GM12872 (cell line): ENCODE measurements around the gene PRXL2A.

Source experiments
- TF ChIP-seq, protein P1 (sequence below): IDR thresholded peaks from 3 replicates; pipeline ENCODE4 v1.5.1; 2011; ENCODE audit warnings: low read depth, mild to moderate bottlenecking, low read length, moderate library complexity; ENCODE audit not compliant: insufficient read depth

The PRXL2A gene

GRCh38 chr10:80408242-80409101 is at the start of gene PRXL2A:
TSS of gene PRXL2A (plus strand) at chr10:80408551. CDS start at chr10:80420468, 11,917 bp downstream.
- TF ChIP-seq, protein P1, sequence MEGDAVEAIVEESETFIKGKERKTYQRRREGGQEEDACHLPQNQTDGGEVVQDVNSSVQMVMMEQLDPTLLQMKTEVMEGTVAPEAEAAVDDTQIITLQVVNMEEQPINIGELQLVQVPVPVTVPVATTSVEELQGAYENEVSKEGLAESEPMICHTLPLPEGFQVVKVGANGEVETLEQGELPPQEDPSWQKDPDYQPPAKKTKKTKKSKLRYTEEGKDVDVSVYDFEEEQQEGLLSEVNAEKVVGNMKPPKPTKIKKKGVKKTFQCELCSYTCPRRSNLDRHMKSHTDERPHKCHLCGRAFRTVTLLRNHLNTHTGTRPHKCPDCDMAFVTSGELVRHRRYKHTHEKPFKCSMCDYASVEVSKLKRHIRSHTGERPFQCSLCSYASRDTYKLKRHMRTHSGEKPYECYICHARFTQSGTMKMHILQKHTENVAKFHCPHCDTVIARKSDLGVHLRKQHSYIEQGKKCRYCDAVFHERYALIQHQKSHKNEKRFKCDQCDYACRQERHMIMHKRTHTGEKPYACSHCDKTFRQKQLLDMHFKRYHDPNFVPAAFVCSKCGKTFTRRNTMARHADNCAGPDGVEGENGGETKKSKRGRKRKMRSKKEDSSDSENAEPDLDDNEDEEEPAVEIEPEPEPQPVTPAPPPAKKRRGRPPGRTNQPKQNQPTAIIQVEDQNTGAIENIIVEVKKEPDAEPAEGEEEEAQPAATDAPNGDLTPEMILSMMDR = no peak

DNA sequence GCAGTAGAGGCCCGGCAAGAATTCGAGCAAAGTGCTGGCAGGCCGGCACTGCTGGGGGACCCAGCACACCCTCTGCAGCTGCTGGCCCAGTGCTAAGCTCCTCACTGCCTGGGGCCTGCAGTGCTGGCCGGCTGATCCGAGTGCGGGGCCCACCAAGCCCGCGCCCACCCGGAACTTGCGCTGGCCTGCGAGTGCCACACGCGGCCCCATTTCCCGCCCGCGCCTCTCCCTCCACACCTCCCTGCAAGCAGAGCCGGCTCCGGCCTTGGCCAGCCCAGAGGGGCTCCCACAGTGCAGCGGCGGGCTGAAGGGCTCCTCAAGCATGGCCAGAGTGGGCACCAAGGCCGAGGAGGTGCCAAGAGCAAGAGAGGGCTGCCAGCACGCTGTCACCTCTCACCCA is 48.7 kb upstream of the PRXL2A start:
- TF ChIP-seq, protein P1 = no peak

- TF ChIP-seq, protein P1 = no peak
These were observed 42.8 kb upstream of the PRXL2A start for GRCh38 chr10:80365510-80365909.

DNA sequence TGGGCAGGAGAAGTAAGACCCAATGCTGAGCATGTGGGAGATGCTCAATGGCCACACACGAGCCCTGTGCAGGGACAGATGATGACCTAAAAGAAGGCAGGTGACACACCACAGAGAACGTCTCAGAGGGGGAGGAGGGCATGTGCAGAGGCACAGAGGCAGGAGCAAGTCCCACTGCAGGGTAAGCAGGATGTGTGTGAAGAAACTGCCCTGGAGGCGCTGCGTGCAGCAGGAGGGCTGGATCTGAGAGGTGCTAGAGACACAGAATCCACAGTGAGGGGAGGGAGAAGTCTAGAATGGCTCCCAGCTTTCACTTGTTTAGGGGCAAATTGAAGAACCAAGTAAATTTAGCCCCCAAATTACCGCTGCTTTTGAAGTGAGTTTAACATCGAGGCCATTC is 36.9 kb upstream of the PRXL2A start:
- TF ChIP-seq, protein P1 = no peak

DNA sequence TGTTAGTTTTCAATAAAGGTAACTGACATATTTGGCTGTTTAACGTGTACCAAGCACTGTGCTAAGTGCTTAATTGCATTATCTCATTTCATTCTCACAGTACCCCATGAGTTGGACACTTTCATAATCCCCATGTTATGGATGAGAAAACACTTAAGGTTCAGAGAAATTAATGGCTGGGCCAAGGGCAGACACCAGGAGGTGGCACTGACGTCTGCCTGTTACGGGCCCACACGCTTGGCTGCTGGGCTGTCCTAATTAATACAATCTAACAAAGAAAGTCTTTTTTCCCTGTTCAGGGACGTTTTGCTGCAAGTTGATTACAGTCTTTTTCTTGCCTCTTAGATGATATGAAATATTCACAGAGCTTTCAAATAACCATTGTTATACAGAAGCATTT is 35.7 kb upstream of the PRXL2A start:
- TF ChIP-seq, protein P1 = no peak

GRCh38 chr10:80373502-80373901 is 34.8 kb upstream of the PRXL2A start:
- TF ChIP-seq, protein P1 = no peak

DNA sequence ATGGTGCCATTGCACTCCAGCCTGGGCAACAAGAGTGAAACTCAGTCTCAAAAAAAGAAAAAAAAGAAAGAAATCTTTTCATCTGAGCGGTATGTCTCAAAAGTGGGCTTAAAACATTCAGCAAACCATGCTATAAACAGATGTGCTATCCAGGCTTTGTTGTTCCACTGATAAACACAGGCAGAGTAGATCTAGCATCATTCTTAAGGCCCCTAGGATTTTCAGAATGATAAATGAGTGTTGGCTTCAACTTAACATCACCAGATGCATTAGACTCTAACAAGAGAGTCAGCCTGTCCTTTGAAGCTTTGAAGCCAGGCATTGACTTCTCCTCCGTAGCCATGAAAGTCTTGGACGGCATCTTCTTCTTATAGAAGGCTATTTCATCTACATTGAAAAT is 28.6 kb upstream of the PRXL2A start:
- TF ChIP-seq, protein P1 = no peak
